Measurements from ENCODE around the gene ZC3H8.

DNA sequence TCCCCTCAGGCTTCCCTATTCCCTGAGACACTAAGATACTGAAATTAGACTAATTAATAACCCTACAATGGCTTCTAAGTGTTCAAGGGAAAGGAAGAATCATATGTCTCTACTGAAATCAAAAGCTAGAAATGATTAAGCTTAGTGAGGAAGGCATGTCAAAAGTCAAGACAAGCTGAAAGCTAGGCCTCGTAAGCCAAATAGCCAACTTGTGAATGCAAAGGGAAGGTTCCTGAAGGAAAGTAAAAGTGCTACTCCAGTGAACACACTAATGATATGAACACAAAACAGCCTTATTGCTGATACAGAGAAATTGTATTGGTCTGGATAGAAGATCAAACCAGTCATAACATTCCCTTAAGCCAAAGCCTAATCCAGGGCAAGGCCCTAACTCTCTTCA, 10.0 kb downstream of the ZC3H8 start:
- TF ChIP-seq, protein P1, sequence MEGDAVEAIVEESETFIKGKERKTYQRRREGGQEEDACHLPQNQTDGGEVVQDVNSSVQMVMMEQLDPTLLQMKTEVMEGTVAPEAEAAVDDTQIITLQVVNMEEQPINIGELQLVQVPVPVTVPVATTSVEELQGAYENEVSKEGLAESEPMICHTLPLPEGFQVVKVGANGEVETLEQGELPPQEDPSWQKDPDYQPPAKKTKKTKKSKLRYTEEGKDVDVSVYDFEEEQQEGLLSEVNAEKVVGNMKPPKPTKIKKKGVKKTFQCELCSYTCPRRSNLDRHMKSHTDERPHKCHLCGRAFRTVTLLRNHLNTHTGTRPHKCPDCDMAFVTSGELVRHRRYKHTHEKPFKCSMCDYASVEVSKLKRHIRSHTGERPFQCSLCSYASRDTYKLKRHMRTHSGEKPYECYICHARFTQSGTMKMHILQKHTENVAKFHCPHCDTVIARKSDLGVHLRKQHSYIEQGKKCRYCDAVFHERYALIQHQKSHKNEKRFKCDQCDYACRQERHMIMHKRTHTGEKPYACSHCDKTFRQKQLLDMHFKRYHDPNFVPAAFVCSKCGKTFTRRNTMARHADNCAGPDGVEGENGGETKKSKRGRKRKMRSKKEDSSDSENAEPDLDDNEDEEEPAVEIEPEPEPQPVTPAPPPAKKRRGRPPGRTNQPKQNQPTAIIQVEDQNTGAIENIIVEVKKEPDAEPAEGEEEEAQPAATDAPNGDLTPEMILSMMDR (IDR thresholded peaks at IDR 0.05): no peak
- no peak for TF ChIP-seq POLR2A (IDR thresholded peaks at IDR 0.05)

All from right lobe of liver (tissue), 4 donors.